Upper lobe of left lung (tissue), 6 donors: ENCODE results near the gene CNTNAP2. TPM values are rescaled to one million over a fixed set of nuclear protein-coding genes. Genes with fewer than 3 reads are reported as not detected.
A peak's percentile ranks its signal among the peaks of the same experiment; 100 is the strongest.

Experiments
- ATAC-seq, 2 donors: fragments of 200-7000 bp; cut with Tn5 transposase; one replicate each; pipeline ENCODE4 v1.9.1; 2022; ENCODE audit warnings: mild to moderate bottlenecking in 2 of 2, moderate library complexity in 2 of 2; ENCODE audit not compliant: low FRiP score in 2 of 2
- DNase-seq, 2 donors: peaks; one replicate each; pipeline ENCODE4 v3.0.0-alpha.2; 2019 to 2020
- H3K27ac ChIP-seq, 4 donors: fragments of 200-600 bp; sonication (generic); one replicate each; pipeline ENCODE4 v1.5.1; 2016 to 2019
- H3K27me3 ChIP-seq, 4 donors: fragments of 200-600 bp; sonication (generic); one replicate each; pipeline ENCODE4 v1.5.1; 2017 to 2019
- H3K36me3 ChIP-seq, 4 donors: fragments of 200-600 bp; sonication (generic); one replicate each; pipeline ENCODE4 v1.5.1; 2016 to 2019
- H3K4me1 ChIP-seq, 4 donors: fragments of 200-600 bp; sonication (generic); one replicate each; pipeline ENCODE4 v1.5.1; 2018 to 2019
- H3K4me3 ChIP-seq, 4 donors: fragments of 200-600 bp; sonication (generic); one replicate each; pipeline ENCODE4 v1.5.1; 2017 to 2019; ENCODE audit warnings: mild to moderate bottlenecking in 2 of 4, moderate library complexity in 1 of 4
- H3K9me3 ChIP-seq, 4 donors: fragments of 200-600 bp; sonication (generic); one replicate each; pipeline ENCODE4 v1.5.1; 2018 to 2019
- EP300 ChIP-seq, 4 donors: sonication (generic); formaldehyde crosslinking; IDR thresholded peaks; one replicate each; pipeline ENCODE4 v1.5.1; 2017; ENCODE audit warnings: antibody characterized with exemption in 4 of 4, control low read depth in 2 of 4
- POLR2A ChIP-seq, 4 donors: fragments of 450-650 bp; IDR thresholded peaks; one replicate each; pipeline ENCODE4 v1.5.1; 2016 to 2017; ENCODE audit warnings: antibody characterized with exemption in 4 of 4, mild to moderate bottlenecking in 2 of 4
- POLR2AphosphoS5 ChIP-seq, 2 donors: sonication (generic); formaldehyde crosslinking; IDR thresholded peaks; one replicate each; pipeline ENCODE4 v1.5.1; 2017; ENCODE audit warnings: antibody characterized with exemption in 2 of 2
- WGBS, 2 donors: methylation state at CpG; one replicate each; pipeline ENCODE4 v1.1.5; 2017 to 2018; 5-methylcytosine and 5-hydroxymethylcytosine counted together
- total RNA-seq, 6 donors: library from RNA; depleted of rRNA in 4 of 6; stranded (reverse); fragments of >200 nt in 4 of 6; gene quantifications; one replicate each; pipeline versions ENCODE4 v1.1.0 to v1.2.1, GENCODE V29; 2016 to 2021
- TF ChIP-seq, protein P1 (sequence below), 6 experiments: fragments of 450-650 bp in 4 of 6; fragments of 200-600 bp in 2 of 6; sonication (generic) in 2 of 6; IDR thresholded peaks; one replicate each; pipeline ENCODE4 v1.5.1; 2016 to 2019; ENCODE audit warnings: antibody characterized with exemption in 6 of 6
- donor health status: DM: no; HTN: no; CAD: no; lungs with moderate emphysema.
- donor health status: DM: no; HTN: yes; CAD: no; lungs with severe emphysema.

CNTNAP2 gene
- total RNA-seq, 6 donors from 2014 or later = 0.06 to 1.0 (median 0.37) TPM

GRCh38 chr7:148398844-148399365 is 2282.3 kb downstream of the CNTNAP2 start:
- DNase-seq (no peak), ATAC-seq (no peak)
- H3K9me3 ChIP-seq = no peaks in the 10 kb centered on the region
- no peak overlapping the region for H3K27ac ChIP-seq
- no peaks in the 10 kb centered on the region for H3K4me1 ChIP-seq
- no peaks in the 10 kb centered on the region for H3K36me3 ChIP-seq
- no peak overlapping the region for H3K4me3 ChIP-seq
- TF ChIP-seq EP300 (IDR thresholded peaks at IDR 0.05) = no peak
- no peak for TF ChIP-seq POLR2A (IDR thresholded peaks at IDR 0.05)
- TF ChIP-seq POLR2AphosphoS5 (IDR thresholded peaks at IDR 0.05) = no peak
- TF ChIP-seq, protein P1, sequence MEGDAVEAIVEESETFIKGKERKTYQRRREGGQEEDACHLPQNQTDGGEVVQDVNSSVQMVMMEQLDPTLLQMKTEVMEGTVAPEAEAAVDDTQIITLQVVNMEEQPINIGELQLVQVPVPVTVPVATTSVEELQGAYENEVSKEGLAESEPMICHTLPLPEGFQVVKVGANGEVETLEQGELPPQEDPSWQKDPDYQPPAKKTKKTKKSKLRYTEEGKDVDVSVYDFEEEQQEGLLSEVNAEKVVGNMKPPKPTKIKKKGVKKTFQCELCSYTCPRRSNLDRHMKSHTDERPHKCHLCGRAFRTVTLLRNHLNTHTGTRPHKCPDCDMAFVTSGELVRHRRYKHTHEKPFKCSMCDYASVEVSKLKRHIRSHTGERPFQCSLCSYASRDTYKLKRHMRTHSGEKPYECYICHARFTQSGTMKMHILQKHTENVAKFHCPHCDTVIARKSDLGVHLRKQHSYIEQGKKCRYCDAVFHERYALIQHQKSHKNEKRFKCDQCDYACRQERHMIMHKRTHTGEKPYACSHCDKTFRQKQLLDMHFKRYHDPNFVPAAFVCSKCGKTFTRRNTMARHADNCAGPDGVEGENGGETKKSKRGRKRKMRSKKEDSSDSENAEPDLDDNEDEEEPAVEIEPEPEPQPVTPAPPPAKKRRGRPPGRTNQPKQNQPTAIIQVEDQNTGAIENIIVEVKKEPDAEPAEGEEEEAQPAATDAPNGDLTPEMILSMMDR (IDR thresholded peaks at IDR 0.05) = no peak
- no peaks in the 10 kb centered on the region for H3K27me3 ChIP-seq
- 68 to 71% methylated on average over 7 of the region's 7 CpGs for WGBS, 2 donors

DNA sequence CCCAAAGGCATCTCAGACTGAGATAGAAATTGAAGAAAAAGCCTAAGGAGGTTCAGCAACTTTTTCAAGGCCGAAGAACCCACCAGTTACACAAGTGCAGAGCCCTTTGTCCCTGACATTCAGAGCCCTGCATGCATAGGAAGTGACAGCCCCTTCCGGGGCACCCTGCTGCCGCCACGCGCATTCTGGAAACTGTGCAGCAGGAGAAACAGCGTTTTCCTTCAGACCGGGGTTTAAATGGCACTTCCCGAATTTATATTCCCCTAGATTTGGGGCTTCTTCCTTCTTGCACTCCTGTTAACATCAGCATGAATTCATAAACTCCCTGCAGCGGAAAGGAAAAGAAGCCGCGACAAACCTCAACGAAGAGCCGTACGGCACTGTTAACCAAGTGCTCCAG is 2283.5 kb downstream of the CNTNAP2 start:
- H3K36me3 ChIP-seq = no peaks in the 10 kb centered on the region
- no peaks in the 10 kb centered on the region for H3K27me3 ChIP-seq
- H3K4me3 ChIP-seq = no peak overlapping the region
- H3K4me1 ChIP-seq = no peaks in the 10 kb centered on the region
- DNase-seq = peak in 1 of 2 donors; percentile 14
- no peak for ATAC-seq
- TF ChIP-seq POLR2A (IDR thresholded peaks at IDR 0.05) = no peak
- TF ChIP-seq, protein P1 (IDR thresholded peaks at IDR 0.05) = no peak
- no peak for TF ChIP-seq EP300 (IDR thresholded peaks at IDR 0.05)
- no peak overlapping the region for H3K27ac ChIP-seq
- 77 to 87% methylated on average over 13 to 14 of the region's 14 CpGs for WGBS, 2 donors
- no peaks in the 10 kb centered on the region for H3K9me3 ChIP-seq

DNA sequence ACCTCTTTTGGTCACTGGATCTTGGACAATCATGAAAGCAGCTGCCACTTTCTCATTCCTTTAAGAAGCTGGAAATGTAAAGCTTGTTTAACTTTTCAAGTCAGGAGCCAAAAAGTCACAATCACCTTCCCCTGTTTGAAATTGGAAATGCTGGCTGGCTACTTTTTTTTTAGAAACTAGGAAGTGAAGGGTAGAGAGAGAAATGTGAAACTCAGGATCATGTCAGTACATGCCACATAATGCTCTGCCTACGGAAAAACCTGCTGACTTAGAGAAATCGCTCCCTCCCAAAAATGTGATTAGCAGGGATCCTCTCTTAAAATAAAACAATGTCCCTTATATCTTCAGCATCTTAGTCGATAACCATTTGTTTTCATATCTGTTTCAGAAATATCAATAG is 2285.6 kb downstream of the CNTNAP2 start:
- Histone ChIP-seq H3K36me3 (no peaks in the 10 kb centered on the region), H3K4me3 (no peak overlapping the region), H3K27ac (no peak overlapping the region), H3K9me3 (no peaks in the 10 kb centered on the region), H3K27me3 (no peaks in the 10 kb centered on the region), H3K4me1 (no peaks in the 10 kb centered on the region)
- no peak for ATAC-seq
- DNase-seq = no peak
- WGBS, 2 donors = 65 to 73% methylated on average over 3 of the region's 3 CpGs
- TF ChIP-seq POLR2AphosphoS5 (IDR thresholded peaks at IDR 0.05) (no peak), POLR2A (IDR thresholded peaks at IDR 0.05) (no peak), EP300 (IDR thresholded peaks at IDR 0.05) (no peak)
- TF ChIP-seq, protein P1 (IDR thresholded peaks at IDR 0.05) = no peak

DNA sequence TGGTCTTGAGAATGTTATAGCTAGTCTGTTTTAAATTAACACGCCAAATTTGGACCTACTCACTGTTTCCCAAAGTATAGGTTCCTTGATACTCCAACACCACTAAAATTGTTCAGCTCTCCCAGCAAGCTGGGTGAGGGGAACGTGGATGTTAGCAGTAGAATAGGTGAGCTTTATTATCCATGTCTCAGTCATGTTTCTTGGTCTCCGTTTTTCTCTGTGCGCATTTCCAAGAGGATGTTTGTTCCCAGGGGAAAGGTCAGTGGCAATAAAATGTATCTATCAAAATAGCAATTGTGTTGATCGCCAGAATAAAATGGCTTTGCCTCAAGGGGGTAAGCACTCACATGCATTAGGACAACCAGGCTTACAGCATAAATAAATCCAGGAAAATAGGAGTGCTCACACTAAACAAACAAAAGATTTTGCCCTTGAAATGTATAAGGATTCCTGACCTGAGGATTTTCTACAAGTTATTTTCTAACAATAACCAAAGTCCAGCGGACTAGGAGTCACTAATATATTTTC is 2286.9 kb downstream of the CNTNAP2 start:
- H3K36me3 ChIP-seq = no peaks in the 10 kb centered on the region
- no peak for TF ChIP-seq POLR2AphosphoS5 (IDR thresholded peaks at IDR 0.05)
- TF ChIP-seq EP300 (IDR thresholded peaks at IDR 0.05) = no peak
- TF ChIP-seq, protein P1 (IDR thresholded peaks at IDR 0.05) = no peak
- TF ChIP-seq POLR2A (IDR thresholded peaks at IDR 0.05) = no peak
- no peaks in the 10 kb centered on the region for H3K4me1 ChIP-seq
- no peak overlapping the region for H3K4me3 ChIP-seq
- ATAC-seq (no peak), DNase-seq (no peak)
- H3K27me3 ChIP-seq = no peaks in the 10 kb centered on the region
- no peaks in the 10 kb centered on the region for H3K9me3 ChIP-seq
- WGBS, 2 donors = 72 to 79% methylated on average over 6 of the region's 6 CpGs
- no peak overlapping the region for H3K27ac ChIP-seq

- TF ChIP-seq, protein P1 (IDR thresholded peaks at IDR 0.05) = no peak
- no peak for TF ChIP-seq POLR2AphosphoS5 (IDR thresholded peaks at IDR 0.05)
- TF ChIP-seq POLR2A (IDR thresholded peaks at IDR 0.05) = no peak
- no peak for TF ChIP-seq EP300 (IDR thresholded peaks at IDR 0.05)
- H3K9me3 ChIP-seq = no peaks in the 10 kb centered on the region
- H3K27me3 ChIP-seq = no peaks in the 10 kb centered on the region
- no peaks in the 10 kb centered on the region for H3K36me3 ChIP-seq
- H3K27ac ChIP-seq = no peak overlapping the region
- WGBS, 2 donors = 86 to 91% methylated on average over 2 of the region's 2 CpGs
- H3K4me1 ChIP-seq = no peaks in the 10 kb centered on the region
- no peak for ATAC-seq
- no peak overlapping the region for H3K4me3 ChIP-seq
- no peak for DNase-seq
Observed at GRCh38 chr7:148408307-148408706, 2291.7 kb downstream of the CNTNAP2 start.
